GM21423 (cell line): ENCODE results near the gene DENND4C.
"Not testable (repeated sequence)": the region's sequence is repeated elsewhere in the genome, so short reads cannot be mapped to it uniquely, and the experiment has no call there.

Source experiments
- ATAC-seq: cut with Tn5 transposase; IDR thresholded peaks from one replicate; pipeline ENCODE4 v1.9.1; 2021; ENCODE audit warnings: mild to moderate bottlenecking, moderate library complexity; ENCODE audit not compliant: unreplicated experiment

The DENND4C gene

DNA sequence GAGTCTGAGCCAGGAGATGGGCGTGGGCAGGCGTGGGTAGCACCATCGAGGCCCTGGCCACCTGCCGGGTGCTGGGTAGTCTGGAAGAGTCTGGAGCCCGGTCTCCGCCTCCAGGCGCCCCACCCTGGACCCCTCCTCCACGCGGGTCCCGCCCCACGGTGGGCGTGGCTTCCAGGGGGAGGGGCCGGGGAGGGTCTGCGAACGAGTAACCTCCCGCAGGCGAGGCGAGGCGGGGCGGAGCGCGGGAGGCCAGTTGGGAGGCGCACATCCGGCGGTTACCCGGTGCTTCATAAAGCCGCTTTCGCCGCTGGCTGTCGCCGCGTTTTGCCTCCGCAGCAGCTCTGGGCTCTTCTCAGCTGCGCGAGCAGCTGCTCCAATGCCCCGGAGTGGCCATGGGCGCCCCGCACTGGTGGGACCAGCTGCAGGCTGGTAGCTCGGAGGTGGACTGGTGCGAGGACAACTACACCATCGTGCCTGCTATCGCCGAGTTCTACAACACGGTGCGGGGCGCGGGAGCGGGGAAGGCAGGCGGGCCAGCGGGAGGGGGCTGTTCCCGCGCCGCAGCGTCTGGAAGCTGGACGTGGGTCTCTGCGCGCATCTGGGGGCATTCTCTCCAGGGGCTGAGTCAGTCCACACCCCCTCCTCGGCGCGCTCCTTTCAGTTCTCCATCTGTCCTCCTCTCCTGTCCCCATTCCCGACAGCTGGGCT is 178.4 kb downstream of the DENND4C start, which contains the start of gene ACER2:
ACER2 (plus strand) TSS at position 317 of the 708 bp plus-strand sequence; CDS start at position 393, 76 bp downstream.
- peak; percentile 92 for ATAC-seq

DNA sequence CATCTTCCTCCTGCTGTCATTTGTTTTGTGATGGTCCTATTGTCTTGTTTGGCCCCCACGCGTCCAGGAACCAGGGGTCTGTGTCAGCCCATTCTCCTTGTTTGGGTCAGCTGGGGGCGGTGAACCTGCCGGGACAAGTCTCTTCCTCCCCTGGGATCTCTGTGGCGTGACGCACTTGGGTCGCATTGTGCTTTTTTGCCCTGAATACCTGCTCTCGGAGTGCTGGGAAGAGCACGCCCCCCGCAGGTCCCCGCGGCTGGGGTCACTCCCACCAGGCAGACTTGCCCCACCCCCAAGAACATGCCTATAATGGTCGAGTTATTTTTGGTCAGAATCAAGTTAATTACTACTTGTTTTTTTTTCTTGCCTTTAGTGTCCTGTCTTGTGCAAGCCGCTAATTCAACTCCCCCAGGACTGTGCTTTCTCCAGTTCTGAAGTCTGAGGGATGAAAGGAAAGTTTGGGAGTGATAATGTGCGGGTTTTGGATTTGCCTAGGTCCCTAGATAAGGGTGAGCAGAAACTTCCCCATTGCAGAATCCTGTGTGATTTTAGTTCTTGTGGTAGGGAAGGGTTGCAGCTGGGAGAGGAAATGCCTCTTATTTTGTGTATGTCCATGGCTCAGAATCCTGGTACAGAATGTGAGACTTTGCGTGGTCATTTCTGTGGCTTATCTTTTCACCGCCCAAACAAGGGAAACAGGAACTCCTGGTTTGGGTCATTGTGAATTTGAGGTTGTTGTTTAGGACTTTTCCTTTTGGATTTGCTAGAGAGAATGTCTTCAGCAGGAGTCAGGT is 179.1 kb downstream of the DENND4C start:
- ATAC-seq: peak; percentile 16

DNA sequence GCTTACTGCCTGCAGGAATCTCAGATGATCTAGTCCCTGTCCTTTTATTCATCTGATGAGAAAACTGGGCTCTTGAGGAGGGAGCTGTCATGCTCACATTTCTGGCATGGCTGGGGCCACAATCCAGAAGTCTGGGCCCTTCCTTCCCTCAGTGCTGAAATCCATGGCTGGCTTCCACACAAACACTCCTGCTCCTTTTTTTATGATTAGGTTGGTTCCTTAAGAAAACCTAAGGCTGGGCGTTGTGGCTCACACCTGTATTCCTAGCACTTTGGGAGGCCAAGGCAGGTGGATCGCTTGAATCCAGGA is 179.7 kb downstream of the DENND4C start:
- ATAC-seq: no peak

DNA sequence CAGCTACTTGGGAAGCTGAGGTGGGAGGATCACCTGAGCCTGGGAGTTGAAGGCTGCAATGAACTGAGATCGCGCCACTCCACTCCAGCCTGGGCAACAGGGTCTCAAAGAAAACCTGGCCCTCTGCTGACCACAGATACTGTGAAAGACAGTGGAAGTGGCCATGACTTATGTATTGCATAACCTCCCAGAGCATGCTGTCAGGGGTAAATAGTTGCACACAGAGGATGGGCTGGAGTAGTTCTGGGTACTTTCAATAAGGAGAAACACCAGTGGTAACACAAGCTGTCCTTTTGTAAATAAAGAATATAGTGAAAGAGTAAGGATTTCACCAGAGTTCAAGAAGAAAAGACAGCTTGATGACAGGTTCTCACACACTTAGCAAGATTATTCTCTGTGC is 180.1 kb downstream of the DENND4C start:
- ATAC-seq: no peak

DNA sequence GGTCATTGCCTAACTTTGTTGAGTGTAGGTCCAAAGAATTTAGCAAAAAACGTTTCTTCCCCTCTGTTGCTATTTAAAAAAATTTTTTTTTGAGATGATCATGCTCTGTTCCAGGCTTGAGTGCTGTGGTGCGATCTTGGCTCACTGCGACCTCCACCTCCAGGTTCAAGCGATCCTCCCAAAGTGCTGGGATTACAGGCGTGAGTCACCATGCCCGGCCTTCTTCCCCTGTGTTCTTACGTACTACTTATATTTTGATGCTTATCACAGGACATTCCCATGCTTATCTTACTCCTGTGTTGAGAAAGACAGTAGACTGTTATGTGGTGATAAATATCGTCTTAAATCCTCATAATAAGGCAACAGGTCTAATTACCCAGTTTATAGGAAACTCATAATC is 180.8 kb downstream of the DENND4C start:
- ATAC-seq: no peak

DNA sequence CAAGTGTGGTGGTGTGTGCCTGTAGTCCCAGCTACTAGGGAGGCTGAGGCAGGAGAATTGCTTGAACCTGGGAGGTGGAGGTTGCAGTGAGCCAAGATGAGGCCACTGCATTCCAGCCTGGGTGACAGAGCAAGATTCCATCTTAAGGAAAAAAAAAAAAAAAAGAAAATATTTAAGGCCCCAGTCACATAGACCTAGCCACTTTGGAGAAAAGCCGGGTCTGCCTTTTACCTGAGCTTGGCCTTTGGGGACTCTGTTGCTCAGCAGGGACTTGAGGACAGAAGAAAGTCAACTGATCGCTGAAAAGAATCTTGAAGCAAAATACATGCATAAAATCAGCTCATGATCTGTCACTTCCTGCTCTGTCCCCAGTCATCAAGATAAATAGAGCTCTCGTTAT is 183.0 kb downstream of the DENND4C start:
- ATAC-seq: not testable (repeated sequence)

DNA sequence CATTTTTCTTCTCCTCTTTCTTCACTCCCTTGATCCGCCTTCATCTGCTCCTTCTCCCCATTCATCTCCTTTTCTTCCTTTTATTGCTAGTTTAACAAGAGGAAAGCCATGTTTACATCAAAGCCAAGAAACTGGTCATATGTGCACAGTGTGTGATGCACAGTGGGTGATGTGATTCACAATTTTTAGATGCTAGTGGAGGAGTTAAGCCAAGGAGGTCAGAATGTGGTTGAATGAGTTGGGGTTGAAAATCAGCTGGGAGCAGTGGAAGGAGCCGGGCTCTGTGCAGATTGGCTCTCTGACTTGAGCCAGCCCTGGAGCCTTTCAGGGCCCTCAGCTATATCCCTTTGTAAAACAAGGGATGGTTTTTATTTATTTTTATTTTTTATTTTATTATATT is 185.7 kb downstream of the DENND4C start:
- no peak for ATAC-seq

DNA sequence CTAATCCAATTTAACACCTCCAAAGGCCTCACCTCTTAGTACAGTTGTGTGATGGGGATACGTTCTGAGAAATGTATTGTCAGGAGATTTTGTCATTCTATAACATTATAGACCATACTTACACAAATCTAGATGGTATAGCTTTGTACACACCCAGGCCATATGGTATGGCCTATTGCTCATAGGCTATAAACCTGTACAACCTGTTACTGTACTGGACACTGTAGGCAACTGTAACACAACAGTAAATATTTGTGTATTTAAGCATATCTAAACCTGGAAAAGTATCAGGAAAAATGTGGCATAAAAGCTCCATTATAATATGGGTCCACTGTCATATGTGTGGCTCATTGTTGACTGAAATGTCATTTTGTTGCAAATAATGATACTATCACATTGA is 190.4 kb downstream of the DENND4C start:
- ATAC-seq: no peak
